HepG2 (cell line): ENCODE data around the gene RTN4RL2. TPM values are rescaled to one million over a fixed set of nuclear protein-coding genes. Genes with fewer than 3 reads are reported as not detected.

ENCODE experiments used
- ATAC-seq: fragments of 200-7000 bp; cut with Tn5 transposase; 3 replicates; pipeline ENCODE4 v1.9.1; 2020; ENCODE audit warnings: mild to moderate bottlenecking, moderate library complexity
- BruUV-seq: library from RNA; stranded (reverse); fragments of 400-500 nt; replicated peaks from 2 replicates; lab custom pipeline; 2021; lab: Mats Ljungman, UMichigan
- CTCF ChIA-PET: fragments of 300-600 bp; formaldehyde crosslinking; extraction: SDS; loops from one replicate; lab custom pipeline; 2021; ENCODE audit warnings: low total read pairs, inconsistent platforms, low intra/inter-chr PET ratio; lab: Yijun Ruan, JAX
- POLR2A ChIA-PET: fragments of 350-600 bp; sonication (Branson Sonifier 250); formaldehyde crosslinking; loops from one replicate; lab custom pipeline; 2020; ENCODE audit warnings: antibody characterized with exemption, inconsistent platforms; lab: Yijun Ruan, JAX
- DNase-seq: peaks from one replicate; pipeline ENCODE4 v3.0.0-alpha.2; 2015; ENCODE audit warnings: low spot score
- FAIRE-seq: peaks from 3 replicates; lab custom pipeline; 2011; peaks lifted over from hg19 to GRCh38; lab: Jason Lieb, UNC
- H2AFZ ChIP-seq: one replicate; pipeline ENCODE4 v1.6.1; 2011; ENCODE audit warnings: low read length, inconsistent platforms
- H3K27ac ChIP-seq: fragments of 300-600 bp; 3 replicates; pipeline ENCODE4 v1.8.0; 2011; ENCODE audit warnings: mixed run types, mild to moderate bottlenecking, mixed read lengths, low read length, inconsistent platforms; ENCODE audit not compliant: insufficient read depth; ENCODE audit errors: extremely low read length
- H3K27me3 ChIP-seq, 2 experiments: fragments of 200-600 bp in 1 of 2; 2 replicates in 1 of 2; 3 replicates in 1 of 2; pipeline versions ENCODE4 v1.6.0 to v1.8.0; 2011; ENCODE audit warnings: low read length in 2 of 2, mild to moderate bottlenecking in 2 of 2, moderate library complexity in 2 of 2, inconsistent platforms in 1 of 2; ENCODE audit not compliant: insufficient read depth in 2 of 2, control insufficient read depth in 1 of 2
- H3K36me3 ChIP-seq, 2 experiments: fragments of 200-600 bp in 1 of 2; replicated peaks in 1 of 2; 2 replicates in 1 of 2; 3 replicates in 1 of 2; pipeline versions ENCODE4 v1.5.1 to v1.8.0; 2011; ENCODE audit warnings: low read length in 2 of 2, inconsistent platforms in 1 of 2; ENCODE audit not compliant: insufficient read depth in 2 of 2, control insufficient read depth in 1 of 2
- H3K4me1 ChIP-seq: 2 replicates; pipeline ENCODE4 v1.5.1; 2012; ENCODE audit warnings: low read length, inconsistent platforms; ENCODE audit not compliant: insufficient read depth
- H3K4me2 ChIP-seq: 2 replicates; pipeline ENCODE4 v1.6.0; 2011; ENCODE audit warnings: low read depth, low read length, inconsistent platforms
- H3K4me3 ChIP-seq, 3 experiments: fragments of 200-600 bp in 1 of 3; sonication (generic), shearing (Covaris generic) in 1 of 3; replicated peaks in 1 of 3; 2 replicates each; pipeline ENCODE4 v1.5.1; 2011 to 2016; ENCODE audit warnings: low read length in 3 of 3, inconsistent platforms in 2 of 3, low read depth in 2 of 3, mild to moderate bottlenecking in 2 of 3, control low read depth in 1 of 3, mixed read lengths in 1 of 3; ENCODE audit not compliant: insufficient read depth in 1 of 3
- H3K79me2 ChIP-seq: one replicate; pipeline ENCODE4 v1.6.1; 2011; ENCODE audit warnings: low read length, inconsistent platforms; ENCODE audit not compliant: insufficient read depth
- H3K9ac ChIP-seq: 2 replicates; pipeline ENCODE4 v1.6.0; 2011; ENCODE audit warnings: mild to moderate bottlenecking, low read depth, low read length, inconsistent platforms; ENCODE audit not compliant: insufficient read depth
- H3K9me3 ChIP-seq: 2 replicates; pipeline ENCODE4 v1.5.1; 2012; ENCODE audit warnings: mild to moderate bottlenecking, low read length
- H4K20me1 ChIP-seq: 2 replicates; pipeline ENCODE4 v1.6.0; 2011; ENCODE audit warnings: inconsistent platforms, mild to moderate bottlenecking, low read length, moderate library complexity; ENCODE audit not compliant: insufficient read depth
- CCDC6 ChIP-seq: sonication (generic); formaldehyde crosslinking; IDR thresholded peaks from 2 replicates; pipeline ENCODE4 v1.8.1; 2022; ENCODE audit warnings: mild to moderate bottlenecking, missing genetic modification reagents, moderate library complexity
- CEBPZ ChIP-seq: IDR thresholded peaks from 2 replicates; pipeline ENCODE4 v1.6.1; 2012; ENCODE audit warnings: low read length, improper control_type of control experiment
- FOXO1 ChIP-seq: sonication (generic); formaldehyde crosslinking; IDR thresholded peaks from 2 replicates; pipeline ENCODE4 v1.4.0; 2020; ENCODE audit warnings: missing genetic modification reagents
- GATAD2A ChIP-seq: IDR thresholded peaks from 2 replicates; pipeline ENCODE4 v1.6.1; 2016
- HIC2 ChIP-seq: sonication (generic); formaldehyde crosslinking; IDR thresholded peaks from 2 replicates; pipeline ENCODE4 v1.9.0; 2022; ENCODE audit warnings: low read depth, missing genetic modification reagents
- KMT2B ChIP-seq: IDR thresholded peaks from 2 replicates; pipeline ENCODE4 v1.6.1; 2016; ENCODE audit warnings: missing genetic modification reagents, missing compliant biosample characterization
- MTF1 ChIP-seq: sonication (generic); formaldehyde crosslinking; IDR thresholded peaks from 2 replicates; pipeline ENCODE4 v1.5.0; 2020; ENCODE audit warnings: missing genetic modification reagents
- NONO ChIP-seq, 2 experiments: fragments of 450-650 bp in 1 of 2; sonication (generic) in 1 of 2; formaldehyde crosslinking in 1 of 2; IDR thresholded peaks in 1 of 2; conservative IDR thresholded peaks in 1 of 2; 2 replicates each; pipeline versions ENCODE4 v1.6.1 to v1.8.0; 2017 to 2022; ENCODE audit warnings: mild to moderate bottlenecking in 1 of 2, missing genetic modification reagents in 1 of 2, moderate library complexity in 1 of 2
- RAD21 ChIP-seq: fragments of 450-650 bp; formaldehyde crosslinking; IDR thresholded peaks from 2 replicates; pipeline ENCODE4 v1.5.0; 2020; ENCODE audit warnings: mild to moderate bottlenecking
- ZEB1 ChIP-seq: IDR thresholded peaks from 2 replicates; pipeline ENCODE4 v1.6.1; 2012; ENCODE audit warnings: mild to moderate bottlenecking, low read depth, inconsistent platforms; ENCODE audit not compliant: insufficient replicate concordance
- ZNF10 ChIP-seq: sonication (generic); formaldehyde crosslinking; IDR thresholded peaks from 2 replicates; pipeline ENCODE4 v1.4.0; 2020; ENCODE audit warnings: mild to moderate bottlenecking, low read depth, missing genetic modification reagents, borderline replicate concordance
- ZNF253 ChIP-seq: sonication (generic); formaldehyde crosslinking; IDR thresholded peaks from 2 replicates; pipeline ENCODE4 v1.8.0; 2022; ENCODE audit warnings: mild to moderate bottlenecking, missing genetic modification reagents, borderline replicate concordance
- ZNF274 ChIP-seq: sonication (generic); formaldehyde crosslinking; IDR thresholded peaks from 2 replicates; pipeline ENCODE4 v1.5.1; 2020; ENCODE audit warnings: mild to moderate bottlenecking, missing genetic modification reagents
- ZNF614 ChIP-seq: IDR thresholded peaks from 2 replicates; pipeline ENCODE4 v1.6.1; 2018; ENCODE audit warnings: missing biosample characterization, missing genetic modification reagents, inconsistent platforms, borderline replicate concordance
- ZNF784 ChIP-seq: sonication (generic); formaldehyde crosslinking; IDR thresholded peaks from 2 replicates; pipeline ENCODE4 v1.5.1; 2020; ENCODE audit warnings: missing genetic modification reagents, mild to moderate bottlenecking, borderline replicate concordance
- ZNF883 ChIP-seq: sonication (generic); formaldehyde crosslinking; IDR thresholded peaks from 2 replicates; pipeline ENCODE4 v1.5.1; 2020; ENCODE audit warnings: mild to moderate bottlenecking, missing genetic modification reagents; ENCODE audit errors: not compliant biosample characterization
- WGBS: methylation state at CpG from one replicate; pipeline ENCODE4 v1.1.6; 2017; ENCODE audit warnings: low lambda C conversion rate; 5-methylcytosine and 5-hydroxymethylcytosine counted together
- in situ Hi-C: cut with HindIII; loops from 2 replicates; pipeline ENCODE4 v1.10.0; 2017; ENCODE audit warnings: low pct_unique_long_range_greater_than_20kb; ENCODE audit not compliant: extremely low pct_ligation_motif_present
- intact Hi-C: fragments of 100-400 bp; cut with micrococcal nuclease; formaldehyde crosslinking; loops from one replicate; pipeline ENCODE4 v1.10.0; 2022; ENCODE audit not compliant: unreplicated experiment
- polyA plus RNA-seq, 8 experiments: library from polyadenylated mRNA; depleted of rRNA in 3 of 8; stranded (reverse) in 7 of 8; unstranded in 1 of 8; fragments of >200 nt; fragmentation: Illumina TruSeq in 4 of 8; extraction: Trizol in 4 of 8; gene quantifications; 2 replicates each; pipeline versions ENCODE4 v1.2.1 to v1.2.3, GENCODE V29; 2011 to 2016; ENCODE audit warnings: low read depth in 4 of 8, missing spikeins in 1 of 8, mixed read lengths in 1 of 8; ENCODE audit not compliant: insufficient read depth in 1 of 8
- total RNA-seq, 5 experiments: library from RNA; depleted of rRNA; stranded (reverse); fragments of >200 nt; fragmentation: Illumina TruSeq; extraction: Trizol; gene quantifications; 2 replicates each; pipeline ENCODE4 v1.2.3, GENCODE V29; 2016; ENCODE audit warnings: low read depth in 1 of 5

The RTN4RL2 gene
- total and polyA plus RNA-seq, 2 of the 13 experiments (the other 11 are each of a cell fraction or from before 2014, with no cell fraction given): 1.3 to 4.3 TPM

GRCh38 chr11:57456960-57457642, 3.2 kb upstream of the RTN4RL2 start (continued):
- peak; percentile 63; the same call in 1 of the 2 replicates for TF ChIP-seq ZNF614 (CRISPR knock-in tag)
- peak; percentile 94 for TF ChIP-seq RAD21

- no peak overlapping the region; the same call in 1 of the 2 replicates for H3K9ac ChIP-seq
- H2AFZ ChIP-seq: no peak overlapping the region
- DNase-seq (no peak), ATAC-seq (no peak; the same call in 2 of the 3 replicates), FAIRE-seq (no peak)
- H3K36me3 ChIP-seq: no peaks in the 10 kb centered on the region
- 33% methylated on average over 7 of the region's 7 CpGs for WGBS
- POLR2A ChIA-PET: interaction anchor here (0.8 to 3.6 kb wide), 14 partner anchors 9 to 321 kb away, joined by 3 to 13 read pairs (median 4); partner anchors contain the start of gene SLC43A1
- in situ Hi-C loops: loop anchor here (5.0 to 10.0 kb wide), 2 partner anchors 110 to 187 kb away; partner anchors contain the start of gene YPEL4
- no peaks in the 10 kb centered on the region for H3K79me2 ChIP-seq
- CTCF ChIA-PET: interaction anchor here (1.2 to 3.9 kb wide), 8 partner anchors 23 to 1056 kb away, joined by 3 to 26 read pairs (median 4); no protein-coding TSS in a partner anchor
- no peaks in the 10 kb centered on the region for H4K20me1 ChIP-seq
- H3K4me2 ChIP-seq: peak overlapping the region; percentile 96
- peak overlapping the region; percentile 49 for H3K27ac ChIP-seq
- no TSS peak for BruUV-seq
- peaks cover 72% of the 10 kb centered on the region for H3K4me1 ChIP-seq
- peak overlapping the region; percentile 57 to 75 (median 66); a peak in 5 of 6 replicates for H3K4me3 ChIP-seq
- H3K27me3 ChIP-seq: peaks cover 3 to 14% of the 10 kb centered on the region in 2 experiments; a peak in 4 of 5 replicates
- no peaks in the 10 kb centered on the region for H3K9me3 ChIP-seq
- intact Hi-C loops: loop anchor here (1.0 kb wide), 4 partner anchors 70 to 184 kb away; partner anchors contain the start of gene UBE2L6
- TF ChIP-seq MTF1 (CRISPR knock-in tag) (no peak), HIC2 (CRISPR knock-in tag) (no peak), ZNF253 (CRISPR knock-in tag) (no peak), ZEB1 (peak; percentile 26), CCDC6 (CRISPR knock-in tag) (no peak), NONO (IDR thresholded peaks at IDR 0.05) (no peak), NONO (CRISPR knock-in tag; conservative IDR thresholded peaks at IDR 0.05) (peak; percentile 51; the same call in 1 of the 2 replicates), FOXO1 (CRISPR knock-in tag) (0 out of 2 replicates have a peak, but pooled peaks have one; percentile 1), KMT2B (CRISPR knock-in tag) (no peak), ZNF883 (CRISPR knock-in tag) (peak; percentile 64), ZNF10 (CRISPR knock-in tag) (no peak), ZNF274 (CRISPR knock-in tag) (peak; percentile 84), CEBPZ (no peak), ZNF784 (CRISPR knock-in tag) (0 out of 2 replicates have a peak, but pooled peaks have one; percentile 63), GATAD2A (CRISPR knock-in tag) (no peak)
These were observed 2.7 kb upstream of the RTN4RL2 start for GRCh38 chr11:57457643-57458023.
